Suppressor macrophage treated with lipopolysaccharide for 1 hour (primary cell): ENCODE results near the gene SLC2A6.

Experiments
- DNase-seq, 3 donors: peaks; one replicate each; pipeline ENCODE4 v3.0.0-alpha.2; 2020 to 2022

The SLC2A6 gene

DNA sequence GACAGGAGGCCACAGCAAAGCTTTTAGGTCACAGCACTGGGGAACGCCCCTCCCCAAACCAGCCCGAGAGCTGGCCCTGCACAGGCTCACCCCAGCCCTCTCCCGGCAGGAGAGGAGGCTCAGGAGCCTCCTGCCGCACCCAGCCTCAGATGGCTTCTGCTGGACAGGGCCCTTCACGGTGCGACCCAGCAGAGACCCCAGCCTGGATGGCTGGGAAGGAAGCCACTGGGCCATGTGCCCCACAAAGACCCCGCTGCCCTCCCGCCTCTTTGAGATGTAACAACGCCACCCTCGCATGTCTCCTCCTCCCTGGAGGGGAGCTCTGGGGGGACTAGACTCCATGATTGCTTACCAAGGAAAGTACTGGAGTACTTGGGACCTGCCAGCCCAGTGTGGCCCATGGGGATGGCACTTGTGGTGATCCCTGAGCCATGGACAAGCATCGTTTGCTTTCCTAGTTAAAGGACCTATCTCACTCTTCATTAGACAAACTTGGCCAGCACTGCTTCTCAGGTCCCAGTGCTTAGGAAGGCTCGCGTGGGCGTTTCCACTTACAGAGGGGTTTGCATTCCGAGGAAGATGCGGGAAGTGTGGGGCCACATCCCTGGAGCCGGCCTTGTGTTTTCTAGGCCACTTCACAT lies 36.8 kb upstream of the SLC2A6 start:
- no peak for DNase-seq

GRCh38 chr9:133515240-133515610 lies 36.3 kb upstream of the SLC2A6 start:
- DNase-seq, result no peak

DNA sequence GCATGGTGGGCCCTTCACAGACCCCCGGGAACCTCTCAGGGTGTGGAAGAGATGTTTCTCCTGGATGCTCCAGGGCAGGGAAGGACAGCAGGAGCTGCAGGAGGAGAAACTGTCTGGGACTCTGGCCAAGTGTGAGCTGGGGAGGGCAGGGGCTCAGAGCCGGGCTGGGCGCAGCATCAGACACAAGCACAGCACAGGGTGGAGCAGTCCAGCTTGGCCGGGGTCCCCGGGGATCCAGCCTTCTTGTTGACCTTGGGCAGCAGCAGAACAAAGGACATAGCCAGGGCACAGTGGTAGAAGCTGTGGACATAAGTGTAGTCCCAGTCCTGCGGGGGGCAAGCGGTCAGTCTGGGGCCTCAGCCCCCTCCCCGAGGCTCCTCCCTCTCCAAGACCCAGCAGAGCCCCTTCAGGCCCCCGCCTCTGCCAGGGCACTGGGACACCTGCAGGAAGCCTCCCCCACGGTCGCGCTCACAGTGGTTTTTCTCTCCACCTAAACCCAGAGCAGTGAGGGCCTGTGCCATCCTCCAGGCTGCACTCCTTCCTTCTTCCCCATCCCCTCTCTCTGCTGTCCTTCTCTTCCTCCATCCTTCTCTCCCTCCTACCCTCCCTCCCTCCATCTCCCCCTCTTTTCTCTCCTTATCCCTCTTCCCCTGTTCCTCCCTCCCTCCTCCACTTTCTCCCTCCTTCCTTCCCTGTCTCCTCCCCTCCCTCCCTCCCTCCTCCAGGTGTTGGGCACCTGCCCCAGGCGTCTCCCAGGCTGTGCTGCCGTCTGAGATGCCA lies 35.8 kb upstream of the SLC2A6 start:
- no peak for DNase-seq

GRCh38 chr9:133513214-133514100 lies 34.6 kb upstream of the SLC2A6 start:
- no peak for DNase-seq

DNA sequence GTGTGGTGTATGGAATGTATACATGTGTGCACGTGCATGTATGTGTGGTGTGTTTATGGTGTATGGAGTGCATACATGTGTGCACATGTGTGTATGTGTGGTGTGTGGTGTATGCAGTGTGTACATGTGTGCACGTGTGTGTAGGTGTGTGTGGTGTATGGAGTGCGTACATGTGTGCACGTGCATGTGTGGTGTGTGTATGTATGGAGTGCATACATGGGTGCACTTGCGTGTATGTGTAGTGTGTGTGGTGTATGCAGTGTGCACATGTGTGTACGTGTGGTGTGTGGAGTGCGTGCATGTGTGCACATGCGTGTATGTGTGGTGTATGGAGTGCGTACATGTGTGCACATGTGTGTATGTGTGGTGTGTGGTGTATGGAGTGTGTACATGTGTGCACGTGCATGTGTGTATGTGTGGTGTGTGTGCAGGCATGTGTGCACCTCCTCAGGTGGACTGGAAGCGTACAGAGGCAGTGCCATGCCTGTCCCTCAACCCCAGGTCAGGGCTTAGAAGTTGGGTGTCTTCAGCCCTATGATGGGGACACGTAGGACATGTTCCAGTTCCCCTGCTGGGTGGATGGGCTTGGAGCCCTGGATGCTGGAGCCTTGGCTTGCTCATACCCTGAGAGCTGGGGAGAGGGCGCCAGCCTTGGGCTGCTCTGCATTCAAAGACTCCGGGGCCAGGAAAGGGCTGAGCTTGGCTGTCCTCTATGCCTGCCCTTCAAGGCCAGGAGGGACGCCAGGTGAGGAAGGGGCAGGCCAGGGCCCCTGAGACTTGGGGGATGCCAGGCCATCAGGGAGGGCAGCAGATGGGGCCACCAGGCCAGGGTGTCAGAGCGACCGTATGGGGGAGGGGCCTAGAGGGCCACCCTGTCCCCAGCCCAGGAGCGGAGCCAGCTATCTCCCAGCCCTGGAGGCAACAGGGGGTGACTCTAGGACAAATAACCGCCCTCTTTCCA lies 33.6 kb upstream of the SLC2A6 start:
- DNase-seq, result no peak

- DNase-seq, result no peak
Measured at GRCh38 chr9:133511607-133512006, 32.7 kb upstream of the SLC2A6 start.

DNA sequence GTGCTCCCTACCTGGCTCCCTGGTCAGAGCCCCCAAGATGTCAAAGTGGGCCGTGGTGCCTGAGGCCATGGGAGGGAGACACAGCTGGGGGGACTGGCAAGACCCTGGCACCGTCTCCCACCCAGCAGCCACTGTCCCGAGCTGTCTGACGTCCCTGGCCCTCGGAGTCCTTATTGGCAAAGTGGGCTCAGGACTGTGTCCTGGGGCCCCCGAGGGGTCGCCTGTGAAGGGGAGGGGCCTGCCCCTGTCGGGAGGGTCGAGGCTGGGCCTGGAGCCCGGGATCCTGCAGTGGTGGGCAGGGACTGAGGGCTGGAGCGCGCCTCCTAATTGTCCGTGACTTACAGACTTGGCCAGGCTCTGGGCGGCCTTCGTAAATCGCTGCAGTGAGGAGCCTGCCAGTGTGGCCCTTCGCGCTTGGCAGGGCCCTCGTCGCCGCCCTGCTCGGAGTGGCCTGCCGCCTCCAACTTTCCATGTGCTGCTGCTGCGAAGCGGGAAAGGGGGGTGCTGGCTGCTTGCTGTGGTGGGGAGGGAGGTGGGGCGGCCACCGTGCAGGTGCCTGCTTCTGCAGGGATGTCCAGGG lies 32.1 kb upstream of the SLC2A6 start:
- no peak for DNase-seq

GRCh38 chr9:133509179-133510083 lies 30.5 kb upstream of the SLC2A6 start:
- DNase-seq, result no peak

GRCh38 chr9:133508046-133508445 lies 29.1 kb upstream of the SLC2A6 start:
- no peak for DNase-seq

- no peak for DNase-seq
Measured at GRCh38 chr9:133507246-133507965, 28.5 kb upstream of the SLC2A6 start.

- DNase-seq, result no peak
Measured at GRCh38 chr9:133506653-133507038, 27.7 kb upstream of the SLC2A6 start.

DNA sequence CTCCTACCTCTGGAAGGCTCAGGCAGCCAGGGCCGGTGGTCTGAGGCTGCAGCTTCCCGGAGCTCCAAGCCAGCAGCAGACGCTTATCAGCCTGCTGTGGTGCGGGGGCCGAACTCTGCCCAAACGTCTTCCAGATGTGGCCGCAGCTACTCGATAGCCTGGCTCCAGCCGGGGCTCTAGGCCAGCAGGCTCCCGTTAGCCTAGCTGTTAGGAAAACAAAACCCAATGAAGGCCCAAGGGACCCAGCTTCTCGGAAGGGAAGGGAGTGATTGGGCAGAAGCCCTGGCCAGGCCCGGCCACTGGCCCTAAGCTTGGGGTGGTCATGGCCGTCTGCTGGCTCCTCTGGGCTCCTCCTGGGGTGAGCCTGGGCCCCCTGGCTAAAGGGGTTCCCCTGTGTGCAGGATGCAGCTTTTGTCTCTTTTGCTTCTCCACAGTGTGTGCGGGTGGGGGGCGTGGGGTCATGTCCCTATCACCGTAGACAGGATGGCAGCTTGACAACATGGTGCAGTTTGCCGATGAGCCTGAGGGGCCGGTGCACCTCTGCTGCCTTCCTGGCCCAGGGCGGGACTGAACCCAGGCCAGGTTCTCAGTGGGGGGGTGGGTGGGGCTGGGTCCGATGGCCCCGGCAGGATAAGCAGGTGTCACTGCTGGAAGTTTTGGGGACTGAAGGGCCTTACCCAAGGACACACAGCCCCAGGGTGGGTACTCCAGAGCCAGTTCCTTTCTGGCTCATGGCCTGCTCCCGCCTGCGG lies 27.2 kb upstream of the SLC2A6 start:
- DNase-seq, result no peak

GRCh38 chr9:133505186-133505830 lies 26.4 kb upstream of the SLC2A6 start:
- no peak for DNase-seq

DNA sequence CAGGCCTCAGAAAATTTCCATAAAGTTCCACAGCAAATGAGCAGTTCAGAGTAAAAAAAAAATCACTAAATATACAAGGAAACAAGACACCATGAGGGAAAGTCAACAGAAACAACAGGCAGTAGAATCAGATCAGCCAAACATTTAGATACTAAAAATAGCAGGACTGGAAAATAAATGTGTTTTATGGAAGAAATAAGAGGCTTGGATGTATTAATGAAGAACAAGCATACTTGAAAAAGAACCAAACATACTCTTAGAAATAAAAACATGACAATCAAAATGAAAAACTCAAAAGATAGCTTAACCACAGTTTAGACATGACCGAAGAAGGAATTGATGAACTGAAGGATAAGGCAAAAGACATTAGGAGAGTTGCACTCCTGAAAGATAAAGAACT lies 23.2 kb upstream of the SLC2A6 start:
- no peak for DNase-seq

- no peak for DNase-seq
Measured at GRCh38 chr9:133499892-133500270, 21.0 kb upstream of the SLC2A6 start.

DNA sequence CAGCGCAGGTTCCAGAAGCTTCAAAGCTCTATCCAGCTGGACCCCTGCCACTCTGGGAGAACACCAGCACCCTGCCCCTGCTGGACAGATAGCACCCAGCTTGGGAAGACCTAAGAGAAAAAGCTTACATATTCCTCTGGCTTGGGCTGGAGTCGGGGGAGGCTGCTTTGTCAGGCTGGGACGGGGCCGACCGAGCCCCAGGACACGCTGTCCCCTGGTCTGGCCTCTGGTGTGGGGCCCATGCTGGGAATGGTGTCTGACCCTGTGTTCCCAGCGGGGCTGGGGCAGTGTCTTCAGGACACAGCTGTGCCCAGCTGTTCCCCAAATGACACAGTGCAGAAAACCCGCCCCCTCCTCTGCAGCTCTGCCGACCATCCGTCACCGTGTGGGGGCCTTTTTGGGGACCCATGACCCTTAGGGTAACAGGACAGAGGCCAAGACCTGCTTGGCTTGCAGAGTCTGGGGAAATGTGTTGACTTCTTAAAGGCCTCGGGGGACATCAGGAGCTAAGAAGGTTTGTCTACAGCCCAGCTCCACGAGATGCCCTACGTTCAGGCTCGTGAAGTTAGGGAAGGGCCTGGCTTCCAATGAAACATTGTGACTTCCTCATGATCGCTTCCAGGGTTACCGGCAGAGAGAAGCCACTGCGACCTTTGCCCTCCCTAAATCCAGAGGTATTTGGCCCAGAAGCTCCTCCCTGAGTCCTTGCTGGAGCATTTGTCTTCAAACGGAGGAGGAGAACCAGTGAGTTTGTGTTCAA lies 20.4 kb upstream of the SLC2A6 start:
- DNase-seq, result no peak

- DNase-seq, result no peak
Measured at GRCh38 chr9:133496861-133497842, 18.3 kb upstream of the SLC2A6 start.
